GM12801 (cell line): ENCODE results near the gene ETFA.

Experiments used
- TF ChIP-seq, protein P1 (sequence below): IDR thresholded peaks from one replicate; pipeline ENCODE4 v1.5.1; 2011; ENCODE audit warnings: control low read depth; ENCODE audit not compliant: insufficient read length; ENCODE audit errors: extremely low read depth

ETFA gene

GRCh38 chr15:76274821-76275220 lies 36.4 kb downstream of the ETFA start:
- TF ChIP-seq, protein P1, sequence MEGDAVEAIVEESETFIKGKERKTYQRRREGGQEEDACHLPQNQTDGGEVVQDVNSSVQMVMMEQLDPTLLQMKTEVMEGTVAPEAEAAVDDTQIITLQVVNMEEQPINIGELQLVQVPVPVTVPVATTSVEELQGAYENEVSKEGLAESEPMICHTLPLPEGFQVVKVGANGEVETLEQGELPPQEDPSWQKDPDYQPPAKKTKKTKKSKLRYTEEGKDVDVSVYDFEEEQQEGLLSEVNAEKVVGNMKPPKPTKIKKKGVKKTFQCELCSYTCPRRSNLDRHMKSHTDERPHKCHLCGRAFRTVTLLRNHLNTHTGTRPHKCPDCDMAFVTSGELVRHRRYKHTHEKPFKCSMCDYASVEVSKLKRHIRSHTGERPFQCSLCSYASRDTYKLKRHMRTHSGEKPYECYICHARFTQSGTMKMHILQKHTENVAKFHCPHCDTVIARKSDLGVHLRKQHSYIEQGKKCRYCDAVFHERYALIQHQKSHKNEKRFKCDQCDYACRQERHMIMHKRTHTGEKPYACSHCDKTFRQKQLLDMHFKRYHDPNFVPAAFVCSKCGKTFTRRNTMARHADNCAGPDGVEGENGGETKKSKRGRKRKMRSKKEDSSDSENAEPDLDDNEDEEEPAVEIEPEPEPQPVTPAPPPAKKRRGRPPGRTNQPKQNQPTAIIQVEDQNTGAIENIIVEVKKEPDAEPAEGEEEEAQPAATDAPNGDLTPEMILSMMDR = no peak

GRCh38 chr15:76274226-76274625 lies 37.0 kb downstream of the ETFA start:
- TF ChIP-seq, protein P1 = no peak

GRCh38 chr15:76270876-76271275 lies 40.4 kb downstream of the ETFA start:
- TF ChIP-seq, protein P1 = no peak

DNA sequence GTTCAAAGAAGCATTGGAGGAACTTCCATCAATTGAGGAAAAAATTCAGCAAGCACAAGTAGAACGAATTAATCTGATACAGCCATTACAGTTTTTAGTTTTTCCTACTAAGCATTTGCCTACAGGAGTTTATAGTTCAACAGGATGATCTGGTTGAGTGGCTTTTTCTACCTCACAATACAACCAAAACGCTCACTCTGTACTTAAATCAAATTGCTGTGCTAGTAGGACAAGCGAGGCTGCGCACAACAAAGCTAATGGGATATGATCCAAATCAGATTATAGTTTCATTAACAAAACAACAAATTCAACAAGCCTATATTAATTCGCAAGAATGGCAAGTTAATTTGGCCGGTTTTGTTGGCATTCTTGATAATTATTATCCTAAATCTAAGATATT lies 44.2 kb downstream of the ETFA start:
- TF ChIP-seq, protein P1 = no peak

GRCh38 chr15:76260246-76260938 lies 50.9 kb downstream of the ETFA start:
- TF ChIP-seq, protein P1 = no peak

DNA sequence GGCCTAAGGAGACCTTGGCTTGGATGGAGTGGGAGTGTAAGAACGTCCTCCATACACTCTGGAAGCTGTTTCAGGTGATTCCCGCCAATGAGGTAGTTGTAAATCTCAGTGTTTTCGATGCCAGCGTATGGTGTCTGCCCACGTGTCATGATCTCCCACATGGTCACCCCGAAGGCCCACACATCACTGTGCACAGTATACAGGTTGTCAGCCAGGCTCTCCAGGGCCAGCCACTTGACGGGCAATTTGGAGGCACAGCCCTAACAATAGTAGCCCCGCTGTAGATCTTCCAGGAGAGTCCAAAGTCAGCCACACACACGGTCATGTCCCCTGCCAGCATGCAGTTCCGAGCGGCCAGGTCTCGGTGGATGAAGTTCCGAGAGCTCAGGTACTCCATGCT lies 51.9 kb downstream of the ETFA start:
- TF ChIP-seq, protein P1 = no peak

GRCh38 chr15:76258460-76258859 lies 52.8 kb downstream of the ETFA start:
- TF ChIP-seq, protein P1 = no peak
